Vagina (tissue), 2 donors: ENCODE results near the gene CORT. TPM values are rescaled to one million over a fixed set of nuclear protein-coding genes. Genes with fewer than 3 reads are reported as not detected.
"Not testable (repeated sequence)": the region's sequence is repeated elsewhere in the genome, so short reads cannot be mapped to it uniquely, and the experiment has no call there.

Experiments
- DNase-seq, 2 donors: peaks; one replicate each; pipeline ENCODE4 v3.0.0-alpha.2; 2017; ENCODE audit errors: extremely low spot score in 2 of 2
- H3K27ac ChIP-seq: fragments of 200-600 bp; sonication (generic); one replicate; pipeline ENCODE4 v1.5.1; 2019
- H3K27me3 ChIP-seq: fragments of 200-600 bp; sonication (generic); one replicate; pipeline ENCODE4 v1.5.1; 2019
- H3K36me3 ChIP-seq, 2 donors: fragments of 200-600 bp; sonication (generic); one replicate each; pipeline ENCODE4 v1.5.1; 2017 to 2019
- H3K4me1 ChIP-seq: fragments of 200-600 bp; sonication (generic); one replicate; pipeline ENCODE4 v1.5.1; 2019
- H3K4me3 ChIP-seq, 2 donors: fragments of 200-600 bp; sonication (generic); 1 replicate in 1 of 2; 2 replicates in 1 of 2; pipeline ENCODE4 v1.5.1; 2016 to 2019
- H3K9me3 ChIP-seq: fragments of 200-600 bp; sonication (generic); one replicate; pipeline ENCODE4 v1.5.1; 2019
- POLR2A ChIP-seq, 2 donors: fragments of 450-650 bp; IDR thresholded peaks; one replicate each; pipeline ENCODE4 v1.6.1; 2017; ENCODE audit warnings: antibody characterized with exemption in 2 of 2, mild to moderate bottlenecking in 2 of 2, moderate library complexity in 2 of 2
- POLR2AphosphoS5 ChIP-seq, 2 donors: sonication (generic); formaldehyde crosslinking; IDR thresholded peaks; one replicate each; pipeline ENCODE4 v1.9.0; 2017; ENCODE audit warnings: antibody characterized with exemption in 2 of 2, mild to moderate bottlenecking in 2 of 2, low read depth in 1 of 2; ENCODE audit not compliant: insufficient read depth in 1 of 2
- intact Hi-C: fragments of 100-400 bp; cut with DNase I; formaldehyde crosslinking; loops from one replicate; pipeline ENCODE4 v1.15.1; 2023
- total RNA-seq: library from RNA; depleted of rRNA; stranded (reverse); fragments of >200 nt; gene quantifications from one replicate; pipeline ENCODE4 v1.2.3, GENCODE V29; 2016
- TF ChIP-seq, protein P1 (sequence below), 3 experiments: fragments of 450-650 bp in 2 of 3; fragments of 200-600 bp in 1 of 3; sonication (generic) in 1 of 3; IDR thresholded peaks; one replicate each; pipeline ENCODE4 v1.5.1; 2017 to 2019; ENCODE audit warnings: antibody characterized with exemption in 3 of 3, mild to moderate bottlenecking in 2 of 3, moderate library complexity in 2 of 3

Gene CORT
- total RNA-seq, 1 donor from 2014 or later, result not detected

DNA sequence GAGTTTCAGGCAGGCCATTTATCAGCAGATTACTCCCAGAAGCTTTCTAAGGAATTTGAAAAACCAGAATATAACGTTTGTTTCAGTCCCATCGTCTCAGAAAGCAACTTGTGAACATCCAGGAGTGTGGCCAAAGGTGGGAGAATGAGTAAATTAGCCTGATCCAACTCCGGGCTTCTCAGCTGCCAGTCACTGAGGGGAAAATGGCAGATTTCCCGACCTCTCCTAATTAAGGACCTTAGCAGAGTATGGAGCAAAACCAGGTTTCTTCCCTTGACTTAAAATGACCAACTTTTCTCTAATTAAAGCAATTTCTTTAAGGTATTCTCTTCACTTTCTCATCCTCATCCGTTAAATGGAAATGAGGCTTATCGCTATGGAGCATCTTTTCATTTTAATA is 1.0 kb downstream of the CORT start:
- peaks cover 9% of the 10 kb centered on the region for H3K4me1 ChIP-seq
- DNase-seq, result no peak
- TF ChIP-seq, protein P1, sequence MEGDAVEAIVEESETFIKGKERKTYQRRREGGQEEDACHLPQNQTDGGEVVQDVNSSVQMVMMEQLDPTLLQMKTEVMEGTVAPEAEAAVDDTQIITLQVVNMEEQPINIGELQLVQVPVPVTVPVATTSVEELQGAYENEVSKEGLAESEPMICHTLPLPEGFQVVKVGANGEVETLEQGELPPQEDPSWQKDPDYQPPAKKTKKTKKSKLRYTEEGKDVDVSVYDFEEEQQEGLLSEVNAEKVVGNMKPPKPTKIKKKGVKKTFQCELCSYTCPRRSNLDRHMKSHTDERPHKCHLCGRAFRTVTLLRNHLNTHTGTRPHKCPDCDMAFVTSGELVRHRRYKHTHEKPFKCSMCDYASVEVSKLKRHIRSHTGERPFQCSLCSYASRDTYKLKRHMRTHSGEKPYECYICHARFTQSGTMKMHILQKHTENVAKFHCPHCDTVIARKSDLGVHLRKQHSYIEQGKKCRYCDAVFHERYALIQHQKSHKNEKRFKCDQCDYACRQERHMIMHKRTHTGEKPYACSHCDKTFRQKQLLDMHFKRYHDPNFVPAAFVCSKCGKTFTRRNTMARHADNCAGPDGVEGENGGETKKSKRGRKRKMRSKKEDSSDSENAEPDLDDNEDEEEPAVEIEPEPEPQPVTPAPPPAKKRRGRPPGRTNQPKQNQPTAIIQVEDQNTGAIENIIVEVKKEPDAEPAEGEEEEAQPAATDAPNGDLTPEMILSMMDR (IDR thresholded peaks at IDR 0.05), result no peak
- no peak for TF ChIP-seq POLR2A (IDR thresholded peaks at IDR 0.05)
- TF ChIP-seq POLR2AphosphoS5 (IDR thresholded peaks at IDR 0.05; ENCODE audit: insufficient read depth in 1 of 2, low read depth in 1 of 2), result no peak
- H3K36me3 ChIP-seq, result no peaks in the 10 kb centered on the region
- no peak overlapping the region for H3K27ac ChIP-seq
- H3K9me3 ChIP-seq, result no peaks in the 10 kb centered on the region
- H3K4me3 ChIP-seq, result no peak overlapping the region
- no peaks in the 10 kb centered on the region for H3K27me3 ChIP-seq
- intact Hi-C loops, result no loop called here

DNA sequence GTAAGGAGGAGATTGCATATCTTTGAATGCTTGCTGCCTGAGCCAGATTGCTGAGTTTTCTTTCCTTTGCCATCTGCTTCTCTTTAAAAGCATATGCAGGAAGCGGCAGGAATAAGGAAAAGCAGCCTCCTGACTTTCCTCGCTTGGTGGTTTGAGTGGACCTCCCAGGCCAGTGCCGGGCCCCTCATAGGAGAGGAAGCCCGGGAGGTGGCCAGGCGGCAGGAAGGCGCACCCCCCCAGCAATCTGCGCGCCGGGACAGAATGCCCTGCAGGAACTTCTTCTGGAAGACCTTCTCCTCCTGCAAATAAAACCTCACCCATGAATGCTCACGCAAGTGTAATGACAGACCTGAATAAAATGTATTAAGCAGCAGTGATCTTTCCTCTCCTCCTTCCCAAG is 1.5 kb downstream of the CORT start:
- H3K4me3 ChIP-seq, result no peak overlapping the region
- H3K27ac ChIP-seq, result no peak overlapping the region
- no peaks in the 10 kb centered on the region for H3K27me3 ChIP-seq
- no peaks in the 10 kb centered on the region for H3K9me3 ChIP-seq
- TF ChIP-seq, protein P1 (IDR thresholded peaks at IDR 0.05), result no peak
- no peak for TF ChIP-seq POLR2AphosphoS5 (IDR thresholded peaks at IDR 0.05; ENCODE audit: insufficient read depth in 1 of 2, low read depth in 1 of 2)
- TF ChIP-seq POLR2A (IDR thresholded peaks at IDR 0.05), result no peak
- DNase-seq, result no peak
- no peaks in the 10 kb centered on the region for H3K36me3 ChIP-seq
- intact Hi-C loops, result no loop called here
- peaks cover 9% of the 10 kb centered on the region for H3K4me1 ChIP-seq

DNA sequence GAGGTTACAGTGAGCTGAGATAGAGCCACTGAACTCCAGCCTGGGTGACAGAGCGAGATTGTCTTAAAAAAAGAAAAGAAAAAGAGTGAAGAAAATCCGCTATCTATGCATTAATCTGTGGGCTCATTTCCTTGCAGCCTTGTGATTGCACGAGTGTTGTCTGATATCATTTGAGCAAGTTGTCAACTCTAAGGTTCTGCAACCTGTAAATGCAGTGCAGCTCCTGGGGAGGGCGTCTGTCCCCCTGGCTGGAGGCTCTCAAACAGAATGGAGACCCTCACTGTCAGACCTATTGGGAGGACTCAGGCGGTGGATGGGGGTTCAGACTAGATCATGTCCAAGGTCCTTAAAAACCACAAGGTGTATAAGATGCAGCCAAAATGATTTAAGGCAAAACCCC is 6.2 kb downstream of the CORT start:
- TF ChIP-seq, protein P1 (IDR thresholded peaks at IDR 0.05), result no peak
- TF ChIP-seq POLR2AphosphoS5 (IDR thresholded peaks at IDR 0.05; ENCODE audit: insufficient read depth in 1 of 2, low read depth in 1 of 2) (no peak), POLR2A (IDR thresholded peaks at IDR 0.05) (no peak)
- DNase-seq, result no peak
- Histone ChIP-seq H3K27me3 (no peaks in the 10 kb centered on the region), H3K4me1 (peaks cover 14% of the 10 kb centered on the region), H3K36me3 (peaks cover 0 to under 1% of the 10 kb centered on the region in 2 donors), H3K4me3 (no peak overlapping the region), H3K9me3 (no peaks in the 10 kb centered on the region), H3K27ac (no peak overlapping the region)
- intact Hi-C loops, result no loop called here

DNA sequence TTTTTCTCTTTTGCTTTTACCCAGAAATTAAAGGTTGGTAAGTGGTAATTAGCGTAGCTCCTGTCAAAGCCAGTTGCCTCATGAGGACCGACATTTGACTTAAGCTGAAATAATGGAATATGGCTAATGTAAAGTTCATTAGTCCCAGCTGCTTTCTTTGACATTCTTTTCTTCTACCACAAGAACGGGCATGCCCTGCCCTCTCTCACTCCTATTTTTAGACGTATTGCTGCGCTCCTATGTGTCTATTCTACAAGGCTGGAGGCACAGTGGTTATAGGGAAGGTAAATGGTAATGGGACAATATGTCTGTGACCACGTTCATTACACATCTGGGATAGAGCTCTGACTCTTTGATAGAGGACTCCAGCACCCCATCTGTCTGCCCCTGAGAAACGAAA is 6.8 kb downstream of the CORT start:
- H3K4me3 ChIP-seq, result no peak overlapping the region
- no peak for DNase-seq
- intact Hi-C loops, result no loop called here
- TF ChIP-seq POLR2A (IDR thresholded peaks at IDR 0.05), result no peak
- TF ChIP-seq, protein P1 (IDR thresholded peaks at IDR 0.05), result no peak
- no peak for TF ChIP-seq POLR2AphosphoS5 (IDR thresholded peaks at IDR 0.05; ENCODE audit: insufficient read depth in 1 of 2, low read depth in 1 of 2)
- no peaks in the 10 kb centered on the region for H3K9me3 ChIP-seq
- no peak overlapping the region for H3K27ac ChIP-seq
- H3K27me3 ChIP-seq, result no peaks in the 10 kb centered on the region
- peaks cover 8% of the 10 kb centered on the region for H3K4me1 ChIP-seq
- peaks cover 0 to 7% of the 10 kb centered on the region in 2 donors for H3K36me3 ChIP-seq

DNA sequence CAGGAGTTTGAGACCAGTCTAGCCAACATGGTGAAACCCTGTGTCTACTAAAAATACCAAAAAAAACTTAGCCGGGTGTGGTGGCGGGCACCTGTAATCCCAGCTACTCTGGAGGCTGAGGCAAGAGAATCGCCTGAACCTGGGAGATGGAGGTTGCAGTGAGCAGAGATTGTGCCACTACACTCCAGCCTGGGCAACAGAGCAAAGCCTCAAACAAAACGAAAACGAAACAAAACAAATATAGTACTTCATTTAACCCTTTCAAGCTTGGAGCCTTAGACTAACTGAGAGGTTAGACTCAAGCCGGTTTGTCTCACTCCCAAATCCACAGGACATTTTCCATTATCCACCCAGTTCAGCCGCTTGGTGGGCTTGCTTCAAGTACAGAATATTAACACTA is 7.6 kb downstream of the CORT start:
- H3K27ac ChIP-seq, H3K27me3 ChIP-seq, intact Hi-C loops, DNase-seq, H3K4me3 ChIP-seq, H3K4me1 ChIP-seq, H3K9me3 ChIP-seq: not testable (repeated sequence)
- H3K36me3 ChIP-seq, result peaks cover 0 to 15% of the 10 kb centered on the region in 2 donors

DNA sequence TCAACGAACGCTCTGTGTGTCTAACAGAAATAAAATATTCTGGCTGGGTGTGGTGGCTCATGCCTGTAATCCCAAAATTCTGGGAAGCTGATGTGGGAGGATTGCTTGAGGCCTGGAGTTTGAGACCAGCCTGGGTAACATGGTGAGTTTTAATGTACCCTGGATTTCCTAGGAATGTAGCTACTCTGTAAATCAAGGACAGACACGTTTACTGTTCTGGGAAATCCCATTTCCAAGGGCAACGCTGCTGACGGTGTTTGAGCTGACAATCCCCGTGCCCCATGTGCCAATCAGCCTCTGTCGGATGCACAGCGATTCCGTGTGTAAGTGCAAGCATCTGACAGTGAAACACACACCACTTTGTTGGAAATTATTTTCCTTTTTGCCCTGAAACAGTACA is 8.0 kb downstream of the CORT start:
- intact Hi-C loops, result no loop called here
- no peak overlapping the region for H3K27ac ChIP-seq
- TF ChIP-seq POLR2AphosphoS5 (IDR thresholded peaks at IDR 0.05; ENCODE audit: insufficient read depth in 1 of 2, low read depth in 1 of 2) (no peak), POLR2A (IDR thresholded peaks at IDR 0.05) (no peak)
- TF ChIP-seq, protein P1 (IDR thresholded peaks at IDR 0.05), result no peak
- no peaks in the 10 kb centered on the region for H3K9me3 ChIP-seq
- H3K4me3 ChIP-seq, result no peak overlapping the region
- DNase-seq, result no peak
- H3K27me3 ChIP-seq, result no peaks in the 10 kb centered on the region
- H3K36me3 ChIP-seq, result peaks cover 0 to 19% of the 10 kb centered on the region in 2 donors
- peaks cover 8% of the 10 kb centered on the region for H3K4me1 ChIP-seq
